Activated CD8-positive, alpha-beta memory T cell treated with anti-CD3 and anti-CD28 coated beads for 4 hours (primary cell): Measurements from ENCODE around the gene ZNF770.
"Not testable (repeated sequence)": the region's sequence is repeated elsewhere in the genome, so short reads cannot be mapped to it uniquely, and the experiment has no call there.

Experiments
- DNase-seq, 2 donors: peaks; one replicate each; pipeline ENCODE4 v3.0.0-alpha.2; 2020; ENCODE audit warnings: low read depth in 2 of 2

ZNF770 gene

GRCh38 chr15:34976073-34976472 lies 12.0 kb downstream of the ZNF770 start:
- DNase-seq: no peak

GRCh38 chr15:34973512-34973911 lies 14.6 kb downstream of the ZNF770 start:
- DNase-seq: no peak

- DNase-seq: not testable (repeated sequence)
Observed at GRCh38 chr15:34970098-34970643, 17.9 kb downstream of the ZNF770 start.

- peak; percentile 77 to 85 for DNase-seq
Observed at GRCh38 chr15:34969340-34970097, 18.6 kb downstream of the ZNF770 start, which contains the start of gene AQR. Gene AQR, minus strand, starts transcription at chr15:34969742. Its CDS starts 129 bp downstream, at chr15:34969613.

GRCh38 chr15:34964277-34964676 lies 23.8 kb downstream of the ZNF770 start:
- DNase-seq: no peak

DNA sequence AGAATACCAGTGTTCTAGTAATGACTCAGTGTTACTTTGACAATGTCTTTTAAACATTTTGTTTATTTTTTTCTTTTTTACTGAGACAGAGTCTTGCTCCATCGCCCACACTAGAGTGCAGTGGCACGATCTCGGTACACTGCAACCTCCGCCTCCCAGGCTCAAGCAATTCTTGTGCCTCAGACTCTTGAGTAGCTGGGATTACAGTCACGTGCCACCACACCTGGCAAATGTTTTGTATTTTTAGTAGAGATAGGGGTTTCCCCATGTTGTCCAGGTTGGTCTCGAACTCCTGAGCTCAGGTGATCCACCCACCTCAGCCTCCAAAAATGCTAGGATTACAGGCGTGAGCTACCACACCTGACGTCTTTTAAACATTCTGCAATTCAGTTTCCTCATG lies 34.2 kb downstream of the ZNF770 start:
- DNase-seq: no peak

DNA sequence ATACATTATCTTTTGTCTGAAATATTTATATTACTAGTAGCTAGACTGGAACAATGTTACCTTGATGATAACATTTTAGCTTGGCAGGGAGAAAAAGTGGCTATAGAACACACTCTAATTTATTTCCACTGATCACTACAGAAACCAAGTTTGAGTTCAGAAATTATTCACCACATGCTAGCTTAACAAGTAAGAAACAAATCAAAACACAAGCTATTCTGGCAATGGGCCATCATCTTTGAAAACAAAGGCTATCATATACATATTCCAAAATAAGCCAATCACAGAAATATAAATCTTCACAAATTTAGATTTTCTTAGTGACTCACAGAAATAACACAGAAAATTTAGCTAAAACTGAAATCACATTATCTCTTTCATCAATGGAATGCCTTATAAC lies 35.6 kb downstream of the ZNF770 start:
- DNase-seq: no peak

GRCh38 chr15:34951993-34952392 lies 36.1 kb downstream of the ZNF770 start:
- no peak for DNase-seq

GRCh38 chr15:34944936-34945335 lies 43.2 kb downstream of the ZNF770 start:
- no peak for DNase-seq

- no peak for DNase-seq
Observed at GRCh38 chr15:34943711-34944110, 44.4 kb downstream of the ZNF770 start.

- DNase-seq: not testable (repeated sequence)
Observed at GRCh38 chr15:34943264-34943663, 44.8 kb downstream of the ZNF770 start.

- no peak for DNase-seq
Observed at GRCh38 chr15:34942363-34942762, 45.7 kb downstream of the ZNF770 start.

DNA sequence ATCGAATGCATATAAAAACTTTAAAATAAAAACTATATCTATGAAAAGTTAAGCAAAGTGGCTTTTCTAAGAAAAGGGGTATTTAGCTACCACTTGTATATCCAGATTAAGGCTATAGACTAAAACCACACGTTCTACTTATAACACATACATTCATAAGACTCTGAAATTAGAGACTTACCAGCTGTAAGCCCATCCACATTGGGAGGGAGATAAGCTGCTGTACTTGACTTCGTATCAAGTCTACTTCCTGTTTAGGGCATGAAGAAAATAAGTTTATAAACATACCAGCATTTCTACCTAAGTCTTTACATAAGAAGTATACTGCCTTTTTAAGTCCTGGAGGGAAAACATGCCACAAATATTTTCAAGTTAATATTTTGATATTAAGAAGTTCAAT lies 46.3 kb downstream of the ZNF770 start:
- no peak for DNase-seq

DNA sequence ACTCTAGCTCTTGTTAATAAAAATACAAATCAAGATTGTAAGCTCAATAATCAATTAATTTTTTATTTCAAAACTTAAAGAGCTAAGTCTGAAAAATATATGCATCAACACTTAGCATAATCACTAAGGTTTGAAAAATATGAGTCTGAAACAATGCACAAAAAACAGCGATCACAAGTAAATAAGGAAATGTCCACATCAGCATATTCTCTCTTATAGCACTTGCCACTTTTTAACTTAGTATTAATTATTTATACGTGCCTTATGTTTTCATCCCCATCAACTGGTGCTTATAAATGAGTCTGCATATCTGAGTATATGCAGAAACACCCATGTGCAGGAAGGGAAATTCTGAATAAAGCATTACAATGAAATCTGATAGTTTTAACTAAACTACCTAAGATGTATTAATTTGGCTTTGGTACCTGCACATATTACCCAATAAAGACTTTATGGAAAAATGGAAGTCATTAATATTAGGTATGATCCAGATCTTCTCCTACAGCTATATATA lies 46.8 kb downstream of the ZNF770 start:
- no peak for DNase-seq

- no peak for DNase-seq
Observed at GRCh38 chr15:34933432-34933975, 54.6 kb downstream of the ZNF770 start.

DNA sequence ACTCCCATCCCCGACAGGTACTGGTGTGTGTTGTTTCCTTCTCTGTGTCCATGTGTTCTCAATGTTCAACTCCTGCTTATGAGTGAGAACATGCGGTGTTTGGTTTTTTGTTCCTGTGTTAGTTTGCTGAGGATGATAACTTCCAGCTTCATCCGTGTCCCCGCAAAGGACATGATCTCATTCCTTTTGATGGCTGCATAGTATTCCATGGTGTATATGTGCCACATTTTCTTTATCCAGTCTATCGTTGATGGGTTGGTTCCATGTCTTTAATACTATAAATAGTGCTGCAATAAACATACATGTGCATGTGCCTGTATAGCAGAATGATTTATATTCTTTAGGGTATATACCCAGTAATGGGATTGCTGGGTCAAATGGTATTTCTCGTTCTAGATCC lies 59.7 kb downstream of the ZNF770 start:
- not testable (repeated sequence) for DNase-seq
